GM19468 (cell line): Measurements from ENCODE around the gene SAMD11.

Experiments
- ATAC-seq: cut with Tn5 transposase; IDR thresholded peaks from one replicate; pipeline ENCODE4 v1.9.1; 2021; ENCODE audit warnings: mild to moderate bottlenecking, moderate library complexity, moderate number of reproducible peaks; ENCODE audit not compliant: unreplicated experiment; ENCODE audit errors: extremely low read depth

SAMD11 gene

DNA sequence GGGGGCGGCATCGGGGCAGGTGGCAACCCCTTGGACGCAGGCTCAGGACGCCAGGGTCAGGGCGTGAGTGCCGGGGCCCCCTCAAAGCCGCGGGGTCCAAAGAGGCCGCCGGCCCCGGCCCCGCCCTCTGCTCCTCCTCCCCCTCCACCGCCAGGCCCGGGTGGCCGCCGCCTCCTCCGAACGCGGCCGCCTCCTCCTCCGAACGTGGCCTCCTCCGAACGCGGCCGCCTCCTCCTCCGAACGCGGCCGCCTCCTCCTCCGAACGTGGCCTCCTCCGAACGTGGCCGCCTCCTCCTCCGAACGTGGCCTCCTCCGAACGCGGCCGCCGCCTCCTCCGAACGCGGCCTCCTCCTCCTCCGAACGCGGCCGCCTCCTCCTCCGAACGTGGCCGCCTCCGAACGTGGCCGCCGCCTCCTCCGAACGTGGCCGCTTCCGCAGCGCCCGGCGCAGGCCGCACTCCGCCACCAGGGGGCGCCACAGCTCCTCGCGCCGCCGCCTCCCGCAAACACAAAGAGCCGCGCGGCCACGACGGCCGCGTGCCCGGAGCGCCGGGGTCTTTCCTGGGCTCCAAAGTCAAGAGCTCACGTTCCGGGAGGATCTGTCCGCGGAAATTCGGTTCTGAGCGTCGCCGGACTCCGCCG is 19.3 kb upstream of the SAMD11 start:
- no peak for ATAC-seq

DNA sequence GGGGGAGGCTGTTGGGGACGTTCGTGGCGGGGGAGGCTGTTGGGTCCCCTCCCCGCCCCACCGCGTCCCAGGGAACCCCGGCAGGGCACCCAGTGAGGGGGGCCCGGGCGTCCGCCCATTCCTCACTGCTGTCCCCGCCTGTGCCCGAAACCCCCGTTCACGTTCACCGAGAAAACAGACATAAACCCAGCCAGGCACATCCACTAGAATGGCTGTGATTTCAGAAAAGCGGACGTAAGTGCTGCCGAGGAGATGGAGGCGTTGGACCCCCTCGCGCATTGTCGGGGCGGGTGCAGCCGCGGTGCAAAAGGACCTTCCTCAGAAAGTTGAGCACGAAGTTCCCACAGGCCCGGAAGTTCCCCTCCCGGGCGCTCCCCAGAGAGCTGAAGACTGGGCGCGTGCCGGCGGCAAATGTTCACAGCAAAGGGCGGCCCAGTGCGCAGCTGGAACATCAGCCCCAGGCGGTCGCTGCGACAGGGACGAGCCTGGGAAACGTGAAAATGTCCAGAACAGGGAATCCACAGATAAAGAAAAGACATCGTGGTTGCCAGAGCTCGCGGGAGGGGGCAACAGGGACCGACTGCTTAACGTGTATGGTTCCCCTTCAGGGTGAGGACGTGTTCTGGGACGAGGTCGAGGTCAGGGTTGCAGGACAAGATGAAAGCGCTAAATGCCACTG is 18.5 kb upstream of the SAMD11 start:
- no peak for ATAC-seq

DNA sequence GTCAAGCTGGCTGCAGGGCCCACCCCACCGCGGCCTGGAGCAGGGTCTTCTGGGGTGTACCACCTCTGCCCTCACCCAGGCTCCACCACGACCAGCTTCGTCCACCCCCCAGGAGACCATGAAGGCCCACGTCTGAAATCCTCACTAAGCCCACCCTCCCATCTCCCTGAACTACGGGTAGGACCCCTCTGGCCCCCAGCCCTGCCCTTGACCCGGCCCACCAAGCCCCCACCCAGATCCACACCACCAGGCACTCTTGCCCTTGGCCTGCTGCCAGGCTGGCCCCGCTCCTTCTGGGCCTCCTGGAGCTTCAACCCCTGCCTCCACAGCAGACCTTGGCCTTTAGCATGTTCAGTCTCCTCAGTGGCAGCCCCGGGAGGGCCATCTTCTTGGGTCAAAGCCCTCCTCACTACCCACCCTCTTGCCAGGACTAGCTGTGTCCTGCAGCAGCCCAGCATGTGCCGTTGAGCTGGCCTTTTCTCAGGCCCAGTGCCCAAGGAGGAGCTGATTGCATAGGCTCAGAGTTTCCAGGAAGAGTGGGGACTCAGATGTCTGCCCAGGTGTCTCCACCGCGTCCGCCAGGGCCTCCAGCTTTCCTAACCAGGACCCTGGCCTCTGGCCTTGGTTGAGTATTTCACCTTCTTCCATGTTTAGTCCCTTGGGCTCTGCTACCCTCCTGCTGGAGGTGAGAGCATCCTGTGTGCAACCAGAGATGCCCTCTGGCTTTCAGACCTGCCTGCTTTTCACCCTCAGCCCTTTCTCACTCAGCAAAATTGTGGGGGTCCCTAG is 17.7 kb upstream of the SAMD11 start:
- no peak for ATAC-seq

DNA sequence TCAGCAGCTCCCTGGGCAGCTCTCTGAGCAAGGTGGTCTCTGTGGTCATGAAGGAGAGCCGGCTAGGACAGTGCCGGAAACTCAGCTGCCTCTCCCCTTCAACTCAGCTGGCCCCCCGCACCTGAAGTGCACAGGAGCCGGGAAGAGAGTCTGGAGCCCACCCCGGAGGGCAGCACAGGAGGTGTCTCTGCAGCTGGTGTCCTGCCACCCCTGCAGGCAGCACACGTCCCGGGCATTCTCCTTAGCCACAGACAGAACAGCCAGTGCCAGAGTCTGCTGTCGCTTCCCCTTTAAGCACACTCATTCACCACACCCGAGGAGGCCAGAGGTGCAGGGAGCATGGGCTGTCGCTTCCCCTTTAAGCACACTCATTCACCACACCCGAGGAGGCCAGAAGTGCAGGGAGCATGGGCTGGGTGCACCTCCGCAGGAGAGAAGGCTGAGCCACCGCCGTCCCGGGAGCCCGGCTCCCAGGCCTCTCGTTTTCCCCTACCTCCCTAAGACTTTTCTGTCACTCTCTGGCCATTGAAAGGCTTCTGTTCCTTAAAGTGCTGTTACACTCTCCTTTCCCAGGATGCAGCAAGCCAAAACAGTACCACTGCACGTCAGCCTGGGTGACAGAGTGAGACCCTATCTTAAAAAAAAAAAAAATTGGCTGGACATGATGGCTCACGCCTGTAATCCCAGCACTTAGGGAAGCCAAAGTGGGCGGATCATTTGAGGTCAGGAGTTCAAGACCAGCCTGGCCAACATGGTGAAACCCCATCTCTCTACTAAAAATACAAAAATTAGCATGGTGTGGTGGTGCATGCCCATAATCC is 16.9 kb upstream of the SAMD11 start:
- no peak for ATAC-seq

DNA sequence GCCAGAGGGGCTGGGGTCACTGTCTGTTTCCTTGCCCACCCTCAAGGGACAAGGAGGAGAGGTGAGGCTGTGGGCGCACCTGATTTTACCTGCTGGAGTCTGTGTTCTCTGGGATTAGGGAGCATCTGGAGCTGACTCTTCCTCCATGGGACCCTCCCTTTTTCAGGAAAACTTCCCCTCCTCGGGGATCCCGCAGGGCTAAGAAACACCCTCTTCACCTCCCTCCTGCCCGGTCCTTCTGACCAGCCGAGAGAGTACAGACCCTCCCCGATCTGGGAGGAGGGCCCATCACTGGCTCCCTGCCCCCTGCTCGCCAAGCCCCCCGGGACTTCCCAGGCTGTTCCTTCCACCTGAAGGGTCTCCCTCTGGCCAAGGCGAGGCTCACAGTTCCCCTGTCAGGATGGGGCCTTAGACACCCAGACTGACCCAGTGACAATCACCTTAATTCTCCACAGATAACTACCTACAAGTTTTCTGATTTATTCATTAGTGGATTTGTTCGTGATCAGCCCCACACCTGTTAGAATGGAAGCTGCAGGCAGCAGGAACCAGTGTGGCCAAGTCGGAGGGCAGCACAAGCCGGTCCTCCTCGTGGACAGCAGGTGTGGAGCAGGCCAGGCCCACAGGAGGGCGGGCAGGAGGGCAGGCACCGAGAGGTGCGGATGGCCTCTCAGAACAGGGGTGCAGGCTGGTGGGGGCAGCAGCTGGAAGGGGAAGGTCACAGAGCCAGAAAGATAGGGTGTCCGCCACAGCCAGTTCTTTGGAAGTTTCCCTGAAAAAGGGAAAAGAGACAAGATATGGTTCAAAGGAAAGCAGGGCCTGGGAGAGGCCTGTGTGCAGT is 15.9 kb upstream of the SAMD11 start:
- no peak for ATAC-seq

DNA sequence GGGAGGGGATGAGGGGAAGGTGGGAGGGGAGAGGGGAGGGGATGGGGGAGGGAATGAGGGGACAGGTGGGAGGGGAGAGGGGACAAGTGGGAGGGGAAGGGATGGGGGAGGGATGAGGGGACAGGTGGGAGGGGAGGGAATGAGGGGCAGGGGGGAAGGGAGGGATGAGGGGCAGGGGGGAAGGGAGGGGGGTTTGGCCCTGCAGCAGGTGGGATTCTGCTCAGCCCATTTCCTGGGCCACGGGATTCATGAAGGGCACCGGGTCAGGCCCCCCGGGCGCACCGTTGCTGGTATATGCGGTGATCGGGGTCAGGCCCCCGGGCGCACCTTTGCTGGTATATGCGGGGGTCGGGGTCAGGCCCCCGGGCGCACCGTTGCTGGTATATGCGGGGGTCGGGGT is 15.1 kb upstream of the SAMD11 start:
- no peak for ATAC-seq

DNA sequence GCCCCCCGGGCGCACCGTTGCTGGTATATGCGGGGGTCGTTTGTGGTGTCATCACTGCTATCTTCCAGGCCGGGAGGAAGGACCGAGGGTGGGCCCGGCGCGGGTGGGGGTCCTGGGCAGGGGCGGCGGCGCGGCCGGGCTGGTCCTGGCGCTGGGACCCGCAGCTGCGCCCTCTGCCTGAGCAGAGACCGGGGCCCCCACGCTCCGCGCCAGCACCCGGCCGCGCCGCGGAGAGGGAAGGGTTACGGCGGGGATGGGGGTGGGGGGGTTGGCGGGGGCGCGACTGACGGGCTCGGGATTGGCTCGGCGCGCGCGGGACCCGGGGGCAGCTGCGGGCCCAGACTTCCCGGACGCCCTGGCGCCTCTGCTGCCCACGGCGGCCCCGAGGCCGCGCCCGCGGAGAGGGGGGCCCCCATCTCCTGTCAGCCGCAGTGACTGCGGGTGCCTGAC is 13.8 kb upstream of the SAMD11 start:
- no peak for ATAC-seq

DNA sequence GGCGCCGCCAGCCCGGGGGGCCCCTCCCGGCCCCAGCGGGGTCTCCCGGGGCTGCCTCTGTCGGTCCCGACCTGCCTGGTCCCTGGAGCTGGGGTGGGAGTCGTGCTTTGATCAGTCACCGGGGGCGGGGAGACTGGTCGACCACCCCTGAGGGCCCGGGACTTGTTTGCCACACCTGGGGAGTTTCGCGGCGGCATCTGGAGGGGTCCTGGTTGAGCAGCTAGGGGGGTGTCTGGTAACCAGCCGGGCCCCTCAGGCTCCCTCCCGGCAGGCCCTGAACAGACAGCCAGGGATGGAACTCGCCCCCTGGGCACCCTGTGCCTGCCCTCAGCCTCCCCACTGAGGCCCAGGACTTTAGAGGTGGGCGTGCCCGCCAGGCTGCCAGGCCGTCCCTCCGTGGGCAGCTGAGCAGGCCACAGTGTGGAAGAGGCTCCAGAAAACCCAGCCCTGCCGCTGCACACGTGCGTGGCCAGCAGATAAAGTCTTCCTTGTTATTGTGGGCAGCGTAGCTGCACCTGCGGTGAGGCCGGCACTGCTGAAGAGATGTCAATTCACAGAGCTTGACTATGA is 13.3 kb upstream of the SAMD11 start:
- no peak for ATAC-seq

DNA sequence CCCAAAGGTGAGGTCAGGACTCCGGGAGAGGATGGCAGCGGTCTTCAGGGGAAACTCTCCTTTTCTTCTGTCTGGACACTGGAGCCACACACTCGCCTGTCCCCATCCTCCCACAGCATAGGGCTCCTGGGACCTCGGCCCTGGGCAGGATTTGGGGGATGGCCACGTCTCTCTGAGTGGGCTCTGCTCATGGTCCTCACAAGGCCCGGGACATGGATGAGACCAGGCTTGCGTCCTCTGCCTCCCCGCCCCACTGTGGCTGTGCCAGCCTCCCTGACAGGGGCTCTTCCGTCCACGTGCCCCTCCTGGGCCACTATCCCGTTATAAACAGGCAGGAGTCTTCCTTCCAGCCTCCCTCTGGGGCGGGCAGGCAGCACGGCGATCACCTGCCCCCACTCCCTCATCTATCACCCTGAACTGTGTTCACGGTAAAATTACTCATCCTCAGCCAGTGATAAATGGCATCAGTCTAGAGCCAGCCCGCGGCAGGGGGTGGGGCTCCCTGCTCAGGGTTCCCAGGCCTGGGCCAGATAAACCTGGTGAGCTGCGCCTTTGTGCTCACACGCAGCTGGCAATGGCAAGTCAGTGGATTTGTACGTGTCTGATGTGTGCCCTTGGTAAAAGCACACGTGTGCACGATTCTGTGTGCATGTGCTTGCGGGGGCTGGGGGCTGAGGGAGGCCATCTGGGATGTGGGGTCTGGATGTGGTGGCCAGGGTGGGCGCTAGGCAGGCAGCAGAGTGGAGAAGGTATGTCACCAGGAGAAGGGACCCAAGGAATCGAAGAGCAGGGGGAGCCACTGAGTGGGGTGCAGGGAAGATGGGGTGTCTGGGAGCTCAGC is 12.6 kb upstream of the SAMD11 start:
- no peak for ATAC-seq

DNA sequence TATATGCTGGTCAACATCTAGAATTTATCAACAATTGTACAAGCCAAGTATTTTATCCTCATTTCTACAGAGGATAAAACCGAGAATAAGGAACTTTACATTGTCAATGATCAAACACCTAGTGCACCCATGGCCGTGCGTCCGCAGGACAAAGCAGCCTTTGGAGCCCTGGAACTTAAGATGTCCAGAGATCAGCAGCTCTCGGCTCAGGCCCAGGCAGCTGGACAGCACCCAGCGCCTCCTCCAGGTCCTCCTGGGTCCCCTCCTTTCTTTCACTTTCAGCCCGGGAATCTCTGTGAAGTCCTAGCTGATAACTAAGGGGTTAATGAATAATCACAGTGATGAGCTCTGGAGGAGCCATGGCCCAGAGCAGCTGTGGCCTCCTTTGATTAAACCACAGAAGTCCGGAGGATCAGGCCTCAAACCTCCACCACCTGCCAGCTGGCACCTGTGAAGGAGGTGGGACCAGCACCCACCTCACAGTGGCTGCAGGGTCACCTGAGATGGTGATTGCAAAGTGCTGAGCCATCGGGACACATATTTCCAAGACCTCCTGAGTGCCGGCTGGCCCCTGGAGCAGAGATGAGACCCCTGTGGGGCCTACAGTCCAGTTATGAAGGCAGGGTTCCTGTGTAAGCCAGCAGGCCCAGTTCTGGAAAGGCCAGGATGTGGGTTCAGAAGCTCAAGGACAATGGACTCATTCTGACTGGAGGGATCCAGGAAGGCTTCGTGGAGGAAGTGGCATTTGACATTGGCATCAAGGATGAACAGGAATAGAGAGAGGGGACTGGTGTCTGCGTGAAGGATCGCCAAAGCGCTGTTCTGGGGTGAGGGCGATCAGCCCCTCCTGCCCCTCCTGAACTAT is 11.6 kb upstream of the SAMD11 start:
- no peak for ATAC-seq

DNA sequence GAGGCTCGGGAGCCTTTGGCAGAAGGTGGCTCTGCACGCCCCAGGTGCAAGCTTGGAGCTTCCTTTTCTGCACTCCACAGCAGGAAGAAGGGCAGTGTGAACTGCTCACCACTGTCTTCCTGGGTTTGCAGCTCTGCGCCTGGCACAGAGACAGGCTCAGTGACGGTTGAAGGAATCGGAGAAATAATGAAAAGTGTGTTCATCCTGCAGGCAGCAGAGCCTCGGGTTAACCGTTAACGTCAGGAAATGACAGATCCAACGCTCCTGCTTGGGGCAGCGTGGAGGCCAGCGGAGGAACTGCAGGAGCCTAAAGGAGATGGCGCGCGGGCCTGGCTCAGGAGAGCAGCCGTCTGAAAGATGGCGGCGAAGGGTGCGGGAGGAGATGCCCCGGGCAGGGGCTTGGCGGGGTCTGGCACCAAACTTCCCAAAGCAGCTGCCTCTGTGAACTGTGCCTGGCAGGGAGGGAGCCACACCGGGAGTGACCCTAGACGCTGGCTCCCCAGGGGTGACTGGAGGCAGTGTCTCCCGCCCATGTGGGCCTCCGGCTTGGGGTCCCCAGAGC is 10.9 kb upstream of the SAMD11 start:
- ATAC-seq: no peak

DNA sequence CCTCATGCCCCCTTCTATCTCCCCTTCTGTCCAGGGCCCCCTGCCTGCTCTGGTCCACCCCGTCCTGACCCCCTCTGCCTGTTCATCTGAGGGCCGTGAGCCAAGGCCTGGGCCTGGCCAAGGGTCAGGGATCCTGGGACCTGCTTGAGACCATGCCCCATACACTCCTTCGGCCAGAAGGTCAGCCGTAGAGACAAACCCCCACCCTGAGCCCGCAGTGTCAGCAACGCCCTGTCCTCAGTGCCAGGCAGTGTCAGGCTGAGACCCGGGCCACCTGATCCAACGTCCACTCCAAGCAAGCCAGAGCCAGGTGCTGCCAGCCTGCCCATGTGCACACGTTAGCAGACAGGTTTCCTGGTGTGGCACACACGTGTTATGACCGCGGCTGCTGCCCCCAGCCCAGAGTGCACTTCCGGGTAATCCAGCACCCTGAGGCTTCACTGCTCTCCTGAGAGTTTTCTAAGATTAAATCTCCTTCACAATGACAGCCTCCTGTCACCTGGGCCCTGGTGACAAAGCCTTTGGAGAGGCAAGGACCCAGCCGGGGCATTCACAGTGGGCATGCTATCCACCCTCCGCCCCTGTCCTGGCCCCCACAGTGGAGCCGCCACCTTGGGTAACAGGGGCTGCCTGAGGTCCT is 10.1 kb upstream of the SAMD11 start:
- no peak for ATAC-seq

DNA sequence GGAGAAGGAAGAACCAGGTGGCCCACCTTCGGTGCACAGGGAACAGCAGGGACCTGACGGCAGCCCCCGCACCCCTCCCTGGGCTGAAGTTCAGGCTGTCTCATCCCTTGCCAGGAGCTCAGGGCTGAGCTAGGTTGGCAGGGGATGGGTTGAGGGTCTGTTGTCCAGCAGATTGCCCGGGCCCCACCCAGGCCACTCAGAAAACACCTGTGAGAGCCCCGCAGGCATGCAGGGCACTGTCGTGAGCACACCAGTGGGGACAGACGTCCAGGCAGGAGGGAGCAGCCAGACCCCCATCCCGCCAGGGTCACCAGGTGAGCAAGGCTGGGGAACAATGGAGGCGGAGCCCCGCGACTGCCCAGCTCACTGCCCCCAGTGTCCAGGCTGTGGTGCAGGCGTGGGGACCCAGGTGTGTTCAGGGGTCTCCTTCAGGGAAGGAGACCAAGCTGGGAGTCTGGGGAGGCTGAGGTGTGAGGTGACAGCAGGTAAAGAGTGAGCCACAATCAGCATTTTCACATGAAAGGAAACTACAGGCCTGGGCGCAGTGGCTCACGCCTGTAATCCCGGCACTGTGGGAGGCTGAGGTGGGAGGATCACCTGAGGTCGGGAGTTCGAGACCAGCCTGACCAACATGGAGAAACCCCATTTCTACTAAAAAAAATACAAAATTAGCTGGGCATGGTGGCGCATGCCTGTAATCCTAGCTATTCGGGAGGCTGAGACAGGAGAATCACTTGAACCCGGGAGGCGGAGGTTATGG is 9.4 kb upstream of the SAMD11 start:
- ATAC-seq: no peak

DNA sequence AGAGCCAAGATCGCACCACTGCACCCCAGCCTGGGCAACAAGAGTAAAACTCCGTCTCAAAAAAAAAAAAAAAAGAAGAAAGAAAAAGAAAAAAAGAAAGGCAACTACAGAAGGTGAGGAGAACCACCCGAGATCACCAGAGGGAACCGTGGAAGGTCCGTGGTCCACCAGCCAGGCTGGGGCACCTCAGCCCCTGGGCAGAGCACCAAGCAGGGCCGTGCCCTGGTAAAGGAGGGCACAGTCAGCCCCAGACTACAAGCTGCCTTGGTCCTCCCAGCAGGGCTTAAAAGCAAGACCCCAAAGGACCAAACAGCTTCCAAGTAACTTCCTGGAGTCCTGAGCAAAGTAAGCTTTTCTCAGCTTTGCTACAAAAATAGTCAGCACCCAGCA is 8.8 kb upstream of the SAMD11 start:
- ATAC-seq: no peak

DNA sequence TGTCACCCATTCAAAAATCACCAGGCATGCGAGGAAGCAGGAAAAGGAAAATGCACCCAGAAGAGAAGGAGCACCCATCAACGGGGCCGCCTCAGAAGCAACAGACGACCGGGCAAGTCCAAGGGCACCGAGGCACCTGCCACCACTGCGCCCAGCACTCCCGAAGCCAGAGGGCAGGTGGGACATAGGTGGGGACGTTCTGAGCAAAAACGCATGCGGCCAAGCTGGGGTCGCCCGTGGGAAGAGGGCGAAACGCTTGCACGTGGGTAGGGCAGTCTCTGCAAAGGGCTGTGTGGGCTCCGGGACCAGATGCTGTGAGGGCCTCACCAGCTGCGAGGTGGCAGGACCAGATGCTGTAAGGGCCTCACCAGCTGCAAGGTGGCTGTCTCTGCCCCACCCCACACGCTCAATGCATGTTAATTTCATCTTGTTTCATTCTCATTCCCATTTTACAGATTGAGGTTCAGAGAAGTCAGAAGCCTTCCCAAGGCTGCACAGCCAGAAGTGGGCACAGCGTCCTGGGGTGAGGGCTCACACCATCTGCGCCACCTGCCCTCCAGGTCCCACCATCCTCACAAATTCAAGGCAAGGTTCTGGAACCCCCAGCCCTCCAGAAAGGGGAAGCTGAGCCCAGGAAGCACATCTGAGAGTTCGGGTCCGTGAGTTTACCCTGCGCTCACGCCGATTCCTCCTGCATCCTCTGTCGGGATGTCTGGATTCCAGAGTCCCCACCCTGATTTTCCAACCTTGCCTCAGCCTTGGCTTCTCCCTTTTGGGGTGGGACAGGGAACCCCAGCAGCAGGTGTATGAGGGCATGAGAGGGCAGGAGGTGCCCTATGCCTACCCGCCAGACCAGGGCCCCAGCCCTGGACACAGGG is 8.2 kb upstream of the SAMD11 start:
- ATAC-seq: no peak
